GDM1 (cell line): ENCODE measurements around the gene LARP1.
"Not testable (repeated sequence)": the region's sequence is repeated elsewhere in the genome, so short reads cannot be mapped to it uniquely, and the experiment has no call there.

Experiments
- DNase-seq: peaks from one replicate; lab custom pipeline; 2025; lab: John Stamatoyannopoulos, UW

The LARP1 gene

GRCh38 chr5:154794525-154795234, 39.5 kb downstream of the LARP1 start:
- no peak for DNase-seq

DNA sequence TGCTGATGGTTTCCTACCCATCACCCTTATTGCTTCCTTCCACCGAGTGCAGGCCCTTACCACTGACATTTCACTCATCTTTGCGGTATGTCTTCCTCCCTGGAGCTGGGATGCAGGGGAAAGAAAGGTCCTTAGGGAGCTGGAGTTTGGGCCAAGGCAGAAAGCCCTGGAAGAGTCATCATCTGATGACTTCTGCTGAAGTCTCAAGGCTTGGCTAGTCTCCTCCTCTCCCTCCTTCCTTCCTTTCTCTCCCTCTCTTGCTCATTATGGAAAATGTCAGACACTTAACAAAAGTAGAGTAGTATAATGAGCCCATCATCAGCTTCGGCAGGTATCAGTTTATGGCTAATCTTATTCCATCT, 40.0 kb downstream of the LARP1 start:
- DNase-seq: no peak

DNA sequence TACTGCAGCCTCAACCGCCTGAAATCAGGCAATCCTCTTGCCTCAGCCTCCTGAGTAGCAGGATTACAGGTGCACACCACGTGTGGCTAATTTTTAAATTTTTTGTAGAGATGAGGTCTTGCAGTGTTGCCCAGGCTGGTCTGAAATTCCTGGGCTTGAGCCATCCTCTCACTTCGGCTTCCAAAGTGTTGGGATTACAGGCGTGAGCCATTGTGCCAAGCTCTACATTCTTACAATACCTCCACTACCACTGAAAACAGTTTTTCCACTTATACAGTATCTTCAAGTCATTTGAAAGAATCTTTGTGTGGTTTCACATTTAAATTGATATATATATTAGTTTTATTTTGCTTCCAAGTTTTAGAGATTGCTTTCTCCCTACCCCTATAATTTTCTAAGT, 42.6 kb downstream of the LARP1 start:
- DNase-seq: no peak

GRCh38 chr5:154800582-154800981, 45.4 kb downstream of the LARP1 start:
- DNase-seq: no peak

GRCh38 chr5:154801083-154801482, 45.9 kb downstream of the LARP1 start:
- no peak for DNase-seq

GRCh38 chr5:154802050-154802449, 46.9 kb downstream of the LARP1 start:
- no peak for DNase-seq

GRCh38 chr5:154806176-154806575, 51.0 kb downstream of the LARP1 start:
- no peak for DNase-seq

- no peak for DNase-seq
These were observed 56.1 kb downstream of the LARP1 start for GRCh38 chr5:154811239-154811638.

DNA sequence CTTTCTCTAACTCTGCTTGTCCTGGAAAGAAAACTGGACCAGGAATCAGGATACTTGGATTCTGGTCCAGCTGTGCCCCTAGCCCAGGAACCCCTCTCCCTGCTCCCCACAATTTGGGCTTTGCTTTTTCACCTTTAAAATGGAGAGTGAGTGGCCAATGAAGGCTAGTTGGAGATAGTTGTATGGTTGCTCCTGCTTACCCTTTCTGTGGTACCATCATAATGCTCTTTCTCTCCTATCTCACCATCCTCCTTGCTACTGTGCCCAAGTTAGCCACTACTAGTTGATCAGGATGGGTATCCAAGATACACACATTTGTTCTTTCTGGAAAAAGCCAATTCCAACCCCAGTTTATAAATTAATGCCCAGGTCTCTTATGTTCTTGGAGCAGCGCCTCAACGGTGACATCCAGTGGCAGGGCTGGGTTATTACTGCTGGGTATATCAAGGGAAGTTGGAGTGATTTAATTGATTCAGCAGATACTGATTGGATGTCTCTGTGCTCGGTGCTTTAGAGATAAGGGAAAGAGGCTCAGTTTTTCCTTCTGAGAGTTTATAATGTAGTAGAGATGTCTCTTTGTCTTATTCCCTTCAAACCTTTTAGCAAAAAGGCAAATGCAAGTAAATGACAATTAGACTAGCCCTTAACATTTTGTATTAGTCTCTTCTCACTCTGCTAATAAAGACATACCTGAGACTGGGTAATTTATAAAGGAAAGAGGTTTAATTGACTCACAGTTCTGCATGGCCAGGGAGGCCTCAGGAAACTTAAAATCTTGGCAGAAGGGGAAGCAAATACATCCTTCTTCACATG, 56.7 kb downstream of the LARP1 start:
- DNase-seq: peak; percentile 41

DNA sequence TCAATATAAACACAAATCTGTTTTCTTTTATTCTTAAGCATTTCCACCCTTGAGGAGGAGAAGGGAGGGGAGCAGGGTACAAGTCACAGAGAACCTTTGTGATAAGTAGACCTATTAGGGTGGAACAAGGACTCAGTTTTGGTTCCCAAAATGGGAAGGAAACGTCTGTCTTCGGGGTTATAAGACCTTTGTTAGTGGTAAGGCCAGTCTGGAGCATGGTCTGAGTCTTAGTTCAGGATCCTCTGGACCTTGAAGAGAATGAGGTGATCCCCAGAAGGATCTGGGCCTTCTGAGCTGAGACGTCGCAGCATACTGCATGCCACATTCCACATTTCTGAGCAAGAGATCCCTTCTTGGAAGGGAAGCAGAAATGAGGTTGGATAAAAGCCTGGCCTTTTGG, 58.0 kb downstream of the LARP1 start:
- no peak for DNase-seq

DNA sequence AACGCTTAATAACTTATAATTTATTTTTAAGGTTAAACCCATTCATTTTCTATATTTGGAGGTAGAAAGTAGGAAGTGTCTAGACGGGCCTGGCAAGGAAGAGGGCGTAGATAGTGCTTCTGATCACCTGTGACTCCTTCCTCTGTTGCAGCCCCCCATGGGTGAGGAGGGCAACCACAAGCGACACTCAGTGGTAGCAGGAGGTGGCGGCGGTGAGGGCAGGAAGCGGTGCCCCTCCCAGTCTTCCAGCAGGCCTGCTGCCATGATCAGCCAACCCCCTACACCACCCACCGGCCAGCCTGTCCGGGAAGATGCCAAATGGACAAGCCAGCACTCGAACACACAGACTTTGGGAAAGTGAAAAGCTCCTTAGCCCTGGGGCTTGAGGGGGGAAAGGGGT, 58.6 kb downstream of the LARP1 start:
- DNase-seq: no peak

- DNase-seq: no peak
These were observed 59.8 kb downstream of the LARP1 start for GRCh38 chr5:154815025-154815424.

DNA sequence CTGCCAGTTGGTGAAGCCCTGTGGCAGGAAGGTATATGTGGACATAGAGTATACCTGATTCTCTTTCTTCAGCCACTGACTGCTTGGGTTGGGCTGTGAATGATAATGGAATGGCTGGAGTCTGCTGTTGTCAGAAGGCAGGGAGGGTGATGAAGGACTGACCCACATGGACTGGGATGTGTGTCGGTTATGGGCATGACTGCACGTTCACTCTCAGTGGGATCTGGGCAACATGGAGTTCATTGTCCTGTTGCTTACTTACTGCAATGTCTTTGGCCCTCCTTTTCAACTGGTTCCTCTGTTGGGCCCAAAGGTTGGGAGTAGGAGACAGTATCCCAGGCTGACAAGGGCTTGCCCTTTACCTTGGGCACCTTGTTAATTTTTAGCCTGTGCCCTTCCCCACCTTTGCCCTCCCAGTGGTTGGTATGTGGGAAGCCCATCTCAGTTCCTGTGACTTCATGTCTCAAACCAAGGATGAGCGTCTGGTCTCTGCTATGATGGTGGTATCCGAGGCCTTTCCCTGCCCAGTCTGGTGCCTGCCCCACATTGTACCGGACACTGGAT, 60.6 kb downstream of the LARP1 start:
- no peak for DNase-seq

- DNase-seq: no peak
These were observed 61.8 kb downstream of the LARP1 start for GRCh38 chr5:154816891-154817492.

GRCh38 chr5:154817815-154818214, 62.6 kb downstream of the LARP1 start:
- DNase-seq: no peak

DNA sequence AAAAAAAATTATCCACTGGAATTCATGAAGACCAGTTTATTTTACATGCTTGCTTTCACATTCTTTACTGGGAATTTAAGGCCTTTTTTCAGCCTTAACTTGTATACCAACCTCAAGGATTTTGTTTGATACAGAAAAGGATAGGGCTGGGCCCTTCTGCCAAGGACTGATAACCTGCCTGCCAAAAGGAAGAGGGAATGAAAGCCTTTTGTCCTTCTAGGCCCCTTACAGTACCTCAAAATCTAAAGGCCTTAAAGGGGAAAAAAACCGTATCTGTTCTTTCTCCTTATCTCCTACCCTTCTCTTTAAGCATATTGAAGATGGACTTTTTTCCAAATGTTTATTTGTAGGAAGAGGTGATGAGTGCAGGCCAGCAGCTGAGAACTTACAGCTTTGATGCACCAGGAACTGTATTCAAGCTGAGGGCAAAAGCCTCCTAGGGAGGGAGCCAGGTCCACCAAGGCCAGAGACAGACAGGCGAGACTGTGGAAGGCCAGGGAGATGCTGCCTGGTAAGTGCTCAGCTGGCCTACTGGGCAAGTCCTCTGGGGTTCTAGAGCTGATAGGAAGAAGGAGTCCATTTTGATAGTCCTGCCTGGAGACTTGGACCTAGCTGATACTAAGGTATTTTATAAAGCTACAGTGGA, 63.4 kb downstream of the LARP1 start:
- DNase-seq: no peak

GRCh38 chr5:154819546-154819945, 64.4 kb downstream of the LARP1 start:
- no peak for DNase-seq

DNA sequence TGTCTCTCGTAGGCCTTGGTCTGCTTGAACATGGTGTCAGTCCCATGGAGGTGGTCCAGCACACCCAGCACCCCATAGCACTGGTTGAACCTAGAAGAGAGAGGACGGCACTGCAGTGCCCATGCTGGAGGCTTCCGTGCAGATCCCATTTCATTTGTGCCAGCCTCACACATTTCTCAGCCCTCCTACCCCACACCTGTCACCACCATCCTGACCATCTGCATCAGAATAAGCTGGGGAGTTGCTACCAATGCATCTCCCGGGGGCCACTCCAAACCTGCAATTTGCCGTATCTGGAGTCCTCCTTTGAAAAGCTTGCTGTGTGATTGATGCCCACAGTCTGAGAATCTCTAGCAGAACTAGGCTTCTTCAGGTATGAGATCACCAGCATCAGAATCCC, 65.2 kb downstream of the LARP1 start:
- DNase-seq: no peak

- not testable (repeated sequence) for DNase-seq
These were observed 67.7 kb downstream of the LARP1 start for GRCh38 chr5:154822896-154823295.

DNA sequence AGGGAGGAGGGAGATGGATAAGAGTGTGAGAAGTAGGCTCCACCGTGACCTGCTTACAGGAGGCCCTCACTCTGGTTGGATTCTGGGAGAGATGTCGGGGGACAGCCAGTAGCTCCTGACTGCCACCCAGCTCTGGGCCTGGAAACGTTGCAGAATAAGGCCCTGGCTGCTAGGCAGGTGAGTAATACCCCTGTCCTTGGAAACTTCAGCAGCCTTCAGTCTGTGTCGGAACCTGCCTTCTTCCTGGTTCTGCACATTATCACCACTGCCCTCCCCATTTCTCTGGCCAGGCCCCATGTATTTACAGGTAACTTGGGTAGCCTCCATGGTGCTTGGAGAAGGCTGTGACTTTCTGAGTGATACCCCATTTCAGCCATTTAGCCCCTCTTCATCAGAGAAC, 68.4 kb downstream of the LARP1 start:
- no peak for DNase-seq

GRCh38 chr5:154824070-154824469, 68.9 kb downstream of the LARP1 start:
- DNase-seq: no peak

- DNase-seq: no peak
These were observed 74.0 kb downstream of the LARP1 start for GRCh38 chr5:154829181-154829588.
